Mammary epithelial cell (primary cell): ENCODE data around the gene ATP11A.

ENCODE experiments used
- EZH2 ChIP-seq: IDR thresholded peaks from 2 replicates; pipeline ENCODE4 v1.6.1; 2012; ENCODE audit warnings: low read length, inconsistent platforms, borderline replicate concordance
- TF ChIP-seq, protein P1 (sequence below), 2 donors: IDR thresholded peaks in 1 of 2; conservative IDR thresholded peaks in 1 of 2; 2 replicates each; pipeline ENCODE4 v1.5.1; 2011 to 2012; ENCODE audit warnings: inconsistent platforms in 2 of 2, low read length in 2 of 2, mild to moderate bottlenecking in 2 of 2, control low read depth in 1 of 2, low read depth in 1 of 2; ENCODE audit not compliant: insufficient read depth in 1 of 2; ENCODE audit errors: extremely low read depth in 1 of 2

DNA sequence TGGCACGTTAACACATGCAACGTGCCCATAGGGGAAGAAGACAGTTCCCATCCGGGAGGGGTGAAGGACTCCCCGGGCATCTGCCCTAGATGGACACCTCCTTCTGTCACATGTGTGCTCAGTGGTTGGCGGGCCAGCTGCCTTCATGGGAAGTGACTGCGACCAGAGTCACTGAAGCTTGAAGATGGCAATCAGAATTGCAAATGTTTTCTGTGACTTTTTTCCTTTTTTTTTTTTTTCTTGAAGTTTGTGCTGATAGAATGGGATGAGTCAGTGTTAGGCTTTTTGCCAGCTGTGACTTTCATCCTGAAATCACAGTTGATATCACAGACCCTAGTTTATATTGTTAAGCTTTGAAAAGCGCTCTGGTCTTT lies 170.0 kb downstream of the ATP11A start:
- TF ChIP-seq, protein P1, sequence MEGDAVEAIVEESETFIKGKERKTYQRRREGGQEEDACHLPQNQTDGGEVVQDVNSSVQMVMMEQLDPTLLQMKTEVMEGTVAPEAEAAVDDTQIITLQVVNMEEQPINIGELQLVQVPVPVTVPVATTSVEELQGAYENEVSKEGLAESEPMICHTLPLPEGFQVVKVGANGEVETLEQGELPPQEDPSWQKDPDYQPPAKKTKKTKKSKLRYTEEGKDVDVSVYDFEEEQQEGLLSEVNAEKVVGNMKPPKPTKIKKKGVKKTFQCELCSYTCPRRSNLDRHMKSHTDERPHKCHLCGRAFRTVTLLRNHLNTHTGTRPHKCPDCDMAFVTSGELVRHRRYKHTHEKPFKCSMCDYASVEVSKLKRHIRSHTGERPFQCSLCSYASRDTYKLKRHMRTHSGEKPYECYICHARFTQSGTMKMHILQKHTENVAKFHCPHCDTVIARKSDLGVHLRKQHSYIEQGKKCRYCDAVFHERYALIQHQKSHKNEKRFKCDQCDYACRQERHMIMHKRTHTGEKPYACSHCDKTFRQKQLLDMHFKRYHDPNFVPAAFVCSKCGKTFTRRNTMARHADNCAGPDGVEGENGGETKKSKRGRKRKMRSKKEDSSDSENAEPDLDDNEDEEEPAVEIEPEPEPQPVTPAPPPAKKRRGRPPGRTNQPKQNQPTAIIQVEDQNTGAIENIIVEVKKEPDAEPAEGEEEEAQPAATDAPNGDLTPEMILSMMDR (conservative IDR thresholded peaks at IDR 0.05 in 1 of 2, IDR thresholded peaks at IDR 0.05 in 1 of 2; ENCODE audit: extremely low read depth in 1 of 2, insufficient read depth in 1 of 2, low read depth in 1 of 2, low read length in 2 of 2), result no peak
- no peak for TF ChIP-seq EZH2
